ENCODE results near the gene MACF1. TPM values are rescaled to one million over a fixed set of nuclear protein-coding genes. Genes with fewer than 3 reads are reported as not detected.

The MACF1 gene
- polyA plus RNA-seq, 3 donors: 32.3 to 63.1 (median 61.9) TPM

DNA sequence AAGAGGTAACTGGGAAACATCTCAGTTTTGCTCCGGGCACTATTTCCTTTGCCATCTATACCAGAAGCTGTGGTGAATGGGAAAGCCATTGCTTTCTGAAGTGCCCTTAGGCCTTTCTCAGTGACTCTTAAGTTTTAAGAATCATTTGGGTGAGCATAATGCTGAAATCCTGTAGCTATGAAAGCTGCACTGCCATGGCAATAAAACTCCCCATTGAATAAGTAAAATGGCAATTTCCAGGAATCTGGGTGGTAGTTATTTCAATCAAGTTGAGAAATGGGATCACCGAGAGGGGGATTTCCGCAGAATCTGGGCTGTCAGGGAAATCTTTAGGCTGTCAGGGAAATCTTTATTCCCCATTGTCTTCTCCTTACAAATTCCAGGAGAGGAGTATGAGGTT lies 26.8 kb upstream of the MACF1 start:
- 66 to 86% (median 75%) methylated on average over 3 of the region's 3 CpGs for WGBS, 3 donors
- no peak overlapping the region for H3K27ac ChIP-seq (ENCODE audit: low read depth, low read length)

GRCh38 chr1:39178541-39179431 lies 25.7 kb upstream of the MACF1 start:
- no peak overlapping the region for H3K27ac ChIP-seq (ENCODE audit: low read depth, low read length)
- WGBS, 3 donors: 43 to 72% (median 69%) methylated on average over 6 of the region's 6 CpGs

DNA sequence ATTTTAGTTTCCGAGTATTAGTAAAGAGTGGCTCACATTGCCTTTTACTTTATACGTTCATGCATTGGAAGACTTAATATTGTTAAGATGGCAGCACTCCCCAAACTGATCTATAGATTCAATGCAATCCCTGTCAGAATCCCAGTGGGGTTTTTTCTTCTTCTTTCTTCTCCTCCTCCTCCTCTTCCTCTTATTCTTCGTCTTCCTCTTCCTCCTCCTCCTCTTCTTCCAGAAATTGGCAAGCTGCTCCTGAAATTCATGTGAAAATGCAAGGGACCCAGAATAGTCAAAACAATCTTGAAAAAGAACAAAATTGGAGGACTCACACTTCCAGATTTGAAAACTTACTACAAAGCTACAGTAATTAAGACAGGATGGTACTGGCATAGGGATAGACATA lies 23.2 kb upstream of the MACF1 start:
- 48 to 61% (median 51%) methylated on average over 3 of the region's 3 CpGs for WGBS, 3 donors
- H3K27ac ChIP-seq (ENCODE audit: low read depth, low read length): no peak overlapping the region

- H3K27ac ChIP-seq (ENCODE audit: low read depth, low read length): no peak overlapping the region
- 94 to 100% (median 97%) methylated on average over 2 of the region's 2 CpGs for WGBS, 3 donors
Observed at GRCh38 chr1:39182804-39183203, 21.7 kb upstream of the MACF1 start.

DNA sequence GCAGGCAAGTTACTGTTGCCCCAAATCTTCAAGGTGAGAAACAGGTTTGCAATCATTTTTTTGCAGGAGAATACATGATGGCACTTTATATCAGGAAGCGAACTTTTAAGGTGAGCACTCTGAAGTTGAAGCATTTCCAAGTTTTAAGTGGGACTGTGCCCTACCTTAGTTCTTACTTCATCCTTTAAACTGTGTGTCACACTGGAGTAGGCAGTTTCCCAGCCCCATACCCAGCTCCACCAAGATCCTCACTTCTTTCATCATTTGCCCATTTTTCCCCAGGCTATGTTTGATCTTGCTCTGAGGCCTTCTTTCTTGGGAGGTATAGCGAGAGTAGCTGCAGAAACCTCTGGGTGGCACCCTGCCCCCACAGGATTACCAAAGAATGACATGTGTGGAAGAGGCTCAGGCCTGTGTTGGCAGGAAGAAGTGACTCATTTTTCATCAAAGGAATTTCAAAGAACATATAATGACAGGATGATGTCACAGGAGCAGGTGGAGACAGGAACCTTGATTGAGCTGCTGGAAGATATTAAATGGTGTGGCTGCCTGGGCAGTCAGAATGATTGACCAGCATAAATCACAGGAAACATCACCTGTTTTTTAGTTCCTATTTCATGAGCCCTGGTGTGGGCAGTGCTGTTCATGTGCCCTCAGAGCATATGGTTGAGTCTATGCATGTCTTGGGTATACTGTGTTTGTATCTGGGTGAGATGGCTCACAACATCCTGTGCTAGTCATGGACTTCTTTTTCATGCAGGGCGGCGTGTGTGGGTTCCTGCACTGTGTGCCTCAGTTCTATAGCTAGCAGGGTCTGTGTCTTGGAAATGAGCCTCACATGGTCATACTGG lies 20.8 kb upstream of the MACF1 start:
- WGBS, 3 donors: 76 to 83% (median 81%) methylated on average over 4 of the region's 4 CpGs
- H3K27ac ChIP-seq (ENCODE audit: low read depth, low read length): no peak overlapping the region

DNA sequence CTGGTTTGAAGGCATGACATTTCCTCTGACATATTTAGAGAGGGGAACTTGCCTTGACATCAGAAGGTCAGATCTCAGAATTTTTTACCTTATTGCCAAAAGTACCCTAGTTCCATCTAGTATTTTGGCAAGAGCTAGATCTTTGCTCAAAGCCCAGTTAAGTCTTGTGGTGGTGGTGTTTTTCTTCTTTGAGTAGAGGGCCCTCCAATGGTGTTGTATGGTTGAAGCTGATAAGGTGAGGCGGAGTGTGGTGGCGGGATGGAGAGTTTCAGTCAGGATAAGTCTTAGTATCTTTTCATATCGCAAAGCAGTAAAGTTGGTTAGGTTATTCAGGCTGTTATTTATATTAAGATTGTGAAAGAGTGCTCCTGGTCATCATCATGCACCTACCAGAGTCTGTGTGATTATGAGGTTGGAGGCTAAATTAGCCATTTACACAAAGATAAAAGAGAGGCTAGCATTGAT lies 20.1 kb upstream of the MACF1 start:
- H3K27ac ChIP-seq (ENCODE audit: low read depth, low read length): no peak overlapping the region
- 91 to 97% (median 93%) methylated on average over 3 of the region's 3 CpGs for WGBS, 3 donors

- H3K27ac ChIP-seq (ENCODE audit: low read depth, low read length): no peak overlapping the region
- 78 to 85% (median 79%) methylated on average over 3 of the region's 3 CpGs for WGBS, 3 donors
Observed at GRCh38 chr1:39187275-39188046, 17.0 kb upstream of the MACF1 start.

GRCh38 chr1:39189592-39190041 lies 14.9 kb upstream of the MACF1 start:
- 27 to 51% (median 29%) methylated on average over 1 of the region's 1 CpG for WGBS, 3 donors
- H3K27ac ChIP-seq (ENCODE audit: low read depth, low read length): no peak overlapping the region

DNA sequence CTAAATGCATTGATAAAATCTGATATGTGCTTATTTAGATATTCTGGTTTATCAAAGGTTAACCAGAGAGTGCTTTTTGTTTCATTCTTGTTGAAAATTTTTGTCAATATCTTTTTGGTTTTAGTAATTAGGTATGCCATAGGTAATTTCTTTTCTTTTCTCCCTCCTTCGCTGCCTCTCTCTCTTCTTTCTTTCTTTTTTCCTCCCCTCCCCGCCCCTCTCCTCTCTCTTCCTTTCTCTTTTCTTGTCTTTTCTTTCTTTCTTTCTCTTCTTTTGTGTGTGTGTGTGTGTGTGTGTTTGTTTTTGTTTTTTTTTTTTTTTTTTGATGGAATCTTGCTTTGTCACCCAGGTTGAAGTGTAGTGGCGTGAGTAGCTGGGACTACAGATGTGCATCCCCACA lies 14.4 kb upstream of the MACF1 start:
- WGBS, 3 donors: 86 to 94% (median 90%) methylated on average over 3 of the region's 3 CpGs
- no peak overlapping the region for H3K27ac ChIP-seq (ENCODE audit: low read depth, low read length)

DNA sequence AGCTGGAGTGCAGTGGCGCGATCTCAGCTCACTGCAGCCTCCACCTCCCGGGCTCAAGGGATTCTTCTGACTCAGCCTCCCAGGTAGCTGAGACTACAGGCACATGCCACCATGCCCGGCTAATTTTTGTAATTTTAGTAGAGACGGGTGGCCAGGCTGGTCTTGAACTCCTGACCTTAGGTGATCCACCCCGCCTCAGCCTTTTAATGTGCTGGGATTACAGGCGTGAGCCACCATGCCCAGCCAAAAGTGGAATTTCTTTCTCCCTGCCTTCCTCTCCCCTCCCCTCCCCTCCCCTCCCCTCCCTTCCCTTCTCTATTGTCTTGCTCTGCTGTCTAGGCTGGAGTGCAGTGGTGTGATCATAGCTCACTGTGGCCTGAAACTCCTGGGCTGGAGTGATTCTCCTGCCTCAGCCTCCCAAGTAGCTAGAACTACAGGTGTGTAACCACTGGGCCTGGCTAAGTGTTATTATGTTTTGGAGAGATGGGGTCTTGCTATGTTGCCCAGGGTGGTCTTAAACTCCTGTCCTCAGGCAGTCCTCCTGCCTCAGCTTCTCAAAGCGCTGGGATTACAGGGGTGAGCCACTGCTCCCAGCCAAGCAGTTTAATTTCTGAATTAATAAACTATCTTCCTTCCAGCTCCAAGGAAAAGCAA lies 10.0 kb upstream of the MACF1 start:
- WGBS, 3 donors: 80 to 83% (median 82%) methylated on average over 8 of the region's 8 CpGs

GRCh38 chr1:39195166-39196111 lies 9.1 kb upstream of the MACF1 start:
- H3K27ac ChIP-seq (ENCODE audit: low read depth, low read length): no peak overlapping the region
- WGBS, 3 donors: 44 to 48% (median 44%) methylated on average over 5 of the region's 5 CpGs

More for the DNA sequence above, 10.0 kb upstream of the MACF1 start:
- no peak overlapping the region for H3K27ac ChIP-seq (ENCODE audit: low read depth, low read length)

DNA sequence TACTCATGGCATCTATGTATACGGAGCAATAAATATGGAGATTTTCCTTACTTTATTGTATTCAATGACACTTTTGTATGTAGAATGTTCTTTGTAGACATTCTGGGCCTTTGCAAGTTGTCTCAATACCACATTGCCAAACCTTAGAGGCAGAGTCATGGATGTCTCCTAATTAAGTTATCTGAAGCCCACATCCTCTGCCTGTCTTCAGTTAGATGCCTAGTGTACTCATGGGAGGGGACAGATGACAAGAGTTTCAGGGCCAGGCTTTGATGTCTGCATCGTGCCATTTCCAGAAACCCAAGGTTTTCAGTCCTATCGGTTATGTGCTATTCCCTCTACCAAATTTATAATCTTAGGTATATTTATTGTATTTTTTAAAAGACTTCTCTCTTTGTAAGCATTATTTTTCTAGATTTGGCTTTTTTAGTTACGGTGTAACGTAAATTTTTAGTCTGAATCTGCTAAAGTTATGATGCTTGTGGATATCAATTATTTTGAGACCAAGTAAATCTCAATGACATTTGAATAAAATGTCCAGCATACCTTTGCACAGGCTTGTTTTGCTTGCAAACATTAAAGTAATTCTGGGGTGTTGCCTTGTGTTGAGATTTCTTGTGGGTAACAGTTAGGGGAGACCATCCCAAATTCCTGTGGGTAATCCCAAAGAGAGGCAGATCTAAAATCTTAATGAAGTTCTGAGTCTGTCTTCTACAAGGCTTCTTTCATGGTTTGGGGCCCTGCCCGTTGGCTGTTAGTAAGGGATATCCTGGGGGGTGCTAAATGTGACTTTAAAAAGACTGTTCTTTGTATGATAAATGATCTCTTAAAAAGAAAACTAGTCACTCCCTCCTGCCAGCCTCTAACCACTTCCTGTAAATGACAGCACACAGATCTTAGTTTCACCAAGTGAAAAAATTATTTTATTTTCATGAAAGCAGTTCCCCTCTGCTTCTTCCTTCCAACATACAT lies 8.0 kb upstream of the MACF1 start:
- H3K27ac ChIP-seq (ENCODE audit: low read depth, low read length): no peak overlapping the region
- WGBS, 3 donors: 60 to 75% (median 61%) methylated on average over 6 of the region's 6 CpGs

DNA sequence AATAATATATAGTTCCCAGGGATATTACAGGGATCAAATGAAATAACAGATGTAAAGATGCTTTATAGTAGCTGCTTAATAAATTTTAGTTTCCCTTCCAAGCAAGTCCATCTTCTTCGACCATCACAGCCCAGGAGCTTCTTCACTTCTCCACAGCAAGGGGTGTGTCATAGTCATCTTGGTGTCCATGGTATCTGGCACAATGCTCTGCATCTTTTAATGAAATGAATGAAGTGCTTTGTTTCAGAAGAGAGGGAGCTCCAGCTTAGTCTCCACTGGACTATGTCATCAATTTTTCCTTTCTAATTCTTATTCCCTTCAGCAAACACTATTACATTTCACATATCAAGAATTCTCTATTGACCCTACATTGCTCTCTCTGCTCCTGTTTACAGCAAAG lies 4.9 kb upstream of the MACF1 start:
- no peak overlapping the region for H3K27ac ChIP-seq (ENCODE audit: low read depth, low read length)
- WGBS, 3 donors: 85 to 93% (median 92%) methylated on average over 1 of the region's 1 CpG

GRCh38 chr1:39205102-39205780 lies 746 bp downstream of the MACF1 start:
- 18 to 79% (median 36%) methylated on average over 4 of the region's 4 CpGs for WGBS, 3 donors
- peak overlapping the region; percentile 68 for H3K27ac ChIP-seq (ENCODE audit: low read depth, low read length)

- no peak overlapping the region for H3K27ac ChIP-seq (ENCODE audit: low read depth, low read length)
- WGBS, 3 donors: 18 to 36% (median 27%) methylated on average over 3 of the region's 3 CpGs
Observed at GRCh38 chr1:39205781-39206464, 1.4 kb downstream of the MACF1 start.
